ENCODE results near the gene GIPC1.

The GIPC1 gene

GRCh38 chr19:14494411-14494810, 1.5 kb downstream of the GIPC1 start:
- Mint-ChIP-seq H3K9me3 (no peaks in the 10 kb centered on the region), H3K27me3 (no peaks in the 10 kb centered on the region), H3K36me3 (peaks cover 11% of the 10 kb centered on the region), H3K4me1 (peaks cover 12% of the 10 kb centered on the region), H3K4me3 (peak overlapping the region; percentile 28), H3K27ac (no peak overlapping the region)
- no peak for DNase-seq (ENCODE audit: low spot score in 2 of 2)
- ATAC-seq (ENCODE audit: low read depth): no peak

DNA sequence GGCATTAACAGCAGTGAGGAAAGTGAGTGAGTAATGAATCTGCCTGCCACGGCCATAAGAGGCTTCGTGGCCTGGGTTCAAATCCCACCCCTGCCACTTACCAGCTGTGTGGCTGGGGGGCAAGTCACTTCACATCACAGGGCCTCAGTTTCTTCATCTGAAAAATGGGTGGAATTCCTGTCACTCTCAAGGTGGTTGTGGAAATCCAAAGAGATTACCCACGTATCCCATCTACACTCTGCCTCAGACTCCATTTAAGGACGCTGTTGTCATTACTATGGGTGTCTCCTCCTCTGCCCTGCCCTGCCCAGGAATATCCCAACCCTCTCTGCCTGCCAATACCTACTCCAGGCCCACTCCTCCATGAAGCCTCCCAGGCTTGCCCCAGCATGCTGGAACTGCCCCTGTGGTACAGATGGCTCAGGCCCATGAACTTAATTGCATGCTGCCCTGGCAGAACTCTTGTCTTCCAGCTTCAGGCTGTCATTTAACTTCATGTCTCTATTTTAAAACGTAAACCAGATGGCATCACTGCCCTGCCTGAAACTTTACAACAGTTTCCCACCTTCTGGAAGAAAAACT, 3.1 kb downstream of the GIPC1 start:
- Mint-ChIP-seq H3K9me3 (no peaks in the 10 kb centered on the region), H3K4me3 (no peak overlapping the region), H3K27me3 (no peaks in the 10 kb centered on the region), H3K36me3 (peaks cover 13% of the 10 kb centered on the region), H3K4me1 (peaks cover 12% of the 10 kb centered on the region), H3K27ac (no peak overlapping the region)
- DNase-seq (ENCODE audit: low spot score in 2 of 2) (no peak), ATAC-seq (ENCODE audit: low read depth) (no peak)

- Mint-ChIP-seq H3K9me3 (no peaks in the 10 kb centered on the region), H3K27ac (no peak overlapping the region), H3K4me1 (no peaks in the 10 kb centered on the region), H3K36me3 (peaks cover 9% of the 10 kb centered on the region), H3K27me3 (no peaks in the 10 kb centered on the region), H3K4me3 (no peak overlapping the region)
- no peak for ATAC-seq (ENCODE audit: low read depth)
- DNase-seq (ENCODE audit: low spot score in 2 of 2): no peak
Observed at GRCh38 chr19:14487370-14488125, 8.4 kb downstream of the GIPC1 start.

DNA sequence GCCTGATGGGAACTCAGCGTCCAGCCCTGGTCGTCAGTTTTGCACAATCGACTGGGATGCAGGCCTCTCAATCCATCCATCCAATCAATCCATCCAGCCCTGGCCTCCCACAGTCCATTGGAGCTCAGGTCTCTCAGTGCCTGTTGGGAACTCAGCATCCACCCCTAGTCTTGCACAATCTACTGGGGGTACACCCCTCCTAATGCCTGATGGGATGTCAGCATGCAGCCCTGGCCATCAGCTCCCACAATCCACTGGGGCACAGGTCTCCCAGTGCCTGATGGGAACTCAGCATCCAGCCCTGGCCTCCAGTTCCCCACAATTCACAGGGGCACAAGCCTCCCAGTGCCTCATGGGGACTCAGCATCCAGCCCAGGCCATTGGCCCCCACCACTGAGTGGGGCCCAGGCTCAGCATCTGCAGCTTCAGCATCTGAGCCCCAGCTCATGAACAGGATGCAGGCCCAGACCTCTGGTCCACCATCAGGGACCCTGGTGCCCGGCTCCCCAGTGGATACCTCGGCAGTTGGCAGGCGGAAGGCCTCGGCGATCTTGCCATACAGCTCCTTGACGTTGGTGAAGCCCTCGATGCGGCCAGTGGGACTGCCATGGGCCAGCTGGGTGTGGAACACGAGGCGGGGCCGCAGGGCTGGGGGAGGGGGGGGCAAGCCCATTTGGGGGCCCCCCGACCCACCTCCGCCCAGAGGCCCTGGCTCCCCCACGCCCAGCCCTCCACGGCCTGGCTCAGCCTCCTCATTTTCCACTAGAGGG, 13.6 kb downstream of the GIPC1 start:
- no peak for DNase-seq (ENCODE audit: low spot score in 2 of 2)
- Mint-ChIP-seq H3K4me3 (no peak overlapping the region), H3K9me3 (no peaks in the 10 kb centered on the region), H3K27ac (no peak overlapping the region), H3K27me3 (no peaks in the 10 kb centered on the region), H3K36me3 (peaks cover 5% of the 10 kb centered on the region), H3K4me1 (no peaks in the 10 kb centered on the region)
- no peak for ATAC-seq (ENCODE audit: low read depth)

GRCh38 chr19:14480700-14481079, 15.2 kb downstream of the GIPC1 start:
- H3K36me3 Mint-ChIP-seq: peaks cover 5% of the 10 kb centered on the region
- peaks cover 11% of the 10 kb centered on the region for H3K27me3 Mint-ChIP-seq
- no peak overlapping the region for H3K4me3 Mint-ChIP-seq
- ATAC-seq (ENCODE audit: low read depth): no peak
- H3K27ac Mint-ChIP-seq: no peak overlapping the region
- peaks cover 7% of the 10 kb centered on the region for H3K4me1 Mint-ChIP-seq
- no peaks in the 10 kb centered on the region for H3K9me3 Mint-ChIP-seq
- DNase-seq (ENCODE audit: low spot score in 2 of 2): no peak

GRCh38 chr19:14479975-14480699, 15.8 kb downstream of the GIPC1 start:
- Mint-ChIP-seq H3K4me3 (no peak overlapping the region), H3K27me3 (peaks cover 11% of the 10 kb centered on the region), H3K9me3 (no peaks in the 10 kb centered on the region), H3K36me3 (peaks cover 5% of the 10 kb centered on the region), H3K27ac (no peak overlapping the region), H3K4me1 (peaks cover 7% of the 10 kb centered on the region)
- peak; percentile 69 to 83 for DNase-seq (ENCODE audit: low spot score in 2 of 2)
- ATAC-seq (ENCODE audit: low read depth): peak; percentile 78

DNA sequence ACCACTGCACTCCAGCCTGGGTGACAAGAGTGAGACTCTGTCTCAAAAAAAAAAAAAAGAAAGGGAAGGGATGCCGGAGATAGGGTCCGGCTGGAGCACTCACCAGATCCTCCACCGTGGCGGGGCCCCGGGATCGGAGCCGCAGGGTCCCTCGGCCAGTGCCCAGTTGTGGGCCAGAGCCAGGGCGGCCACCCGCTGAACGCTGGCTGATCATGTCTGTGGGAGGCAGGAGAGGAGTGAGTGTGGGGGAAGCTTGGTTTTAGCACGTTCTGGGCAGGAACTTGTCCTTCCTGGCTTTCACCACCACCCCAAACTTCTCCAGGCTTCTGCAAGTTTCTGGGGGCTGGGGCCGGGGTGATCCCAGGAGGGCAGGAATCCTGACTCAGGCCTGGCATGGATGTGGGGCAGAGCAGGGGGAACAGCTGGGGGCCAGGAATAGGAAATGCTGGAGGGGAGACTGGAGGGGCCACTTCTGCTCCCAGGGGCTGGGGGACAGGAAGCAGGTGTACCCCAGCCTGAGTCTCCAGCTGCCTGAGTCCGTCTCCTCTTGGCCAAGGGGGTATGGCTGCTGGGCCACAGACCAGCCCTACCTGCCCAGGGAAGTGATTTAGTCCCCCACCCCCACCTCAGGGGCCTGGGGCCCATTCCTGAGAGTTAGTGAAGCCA, 16.5 kb downstream of the GIPC1 start:
- peaks cover 12% of the 10 kb centered on the region for H3K4me1 Mint-ChIP-seq
- no peak overlapping the region for H3K4me3 Mint-ChIP-seq
- no peaks in the 10 kb centered on the region for H3K9me3 Mint-ChIP-seq
- peaks cover 16% of the 10 kb centered on the region for H3K27me3 Mint-ChIP-seq
- DNase-seq (ENCODE audit: low spot score in 2 of 2) (no peak), ATAC-seq (ENCODE audit: low read depth) (no peak)
- H3K36me3 Mint-ChIP-seq: peaks cover 5% of the 10 kb centered on the region
- H3K27ac Mint-ChIP-seq: no peak overlapping the region

DNA sequence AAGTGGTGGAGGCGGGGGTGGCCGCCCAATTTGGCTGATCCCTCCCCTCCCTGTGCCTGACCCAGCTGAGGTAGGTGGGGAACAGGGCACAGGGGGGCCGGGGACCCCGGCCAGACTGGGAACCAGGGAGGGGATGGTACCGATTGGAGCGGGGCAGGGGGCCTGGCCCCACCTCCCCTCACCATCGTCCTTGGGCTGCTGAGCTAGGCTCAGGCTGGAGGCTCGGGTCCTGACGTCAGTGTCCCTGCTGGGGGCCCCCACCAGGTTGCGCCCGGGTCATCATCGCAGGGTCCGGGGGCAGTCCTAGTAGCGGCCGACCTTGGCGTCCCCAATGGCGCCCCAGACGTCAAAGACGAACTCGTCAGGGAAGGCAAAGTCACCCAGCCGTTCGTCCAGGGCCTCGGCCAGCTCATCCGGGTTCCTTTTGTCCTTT, 17.8 kb downstream of the GIPC1 start:
- H3K4me3 Mint-ChIP-seq: no peak overlapping the region

DNA sequence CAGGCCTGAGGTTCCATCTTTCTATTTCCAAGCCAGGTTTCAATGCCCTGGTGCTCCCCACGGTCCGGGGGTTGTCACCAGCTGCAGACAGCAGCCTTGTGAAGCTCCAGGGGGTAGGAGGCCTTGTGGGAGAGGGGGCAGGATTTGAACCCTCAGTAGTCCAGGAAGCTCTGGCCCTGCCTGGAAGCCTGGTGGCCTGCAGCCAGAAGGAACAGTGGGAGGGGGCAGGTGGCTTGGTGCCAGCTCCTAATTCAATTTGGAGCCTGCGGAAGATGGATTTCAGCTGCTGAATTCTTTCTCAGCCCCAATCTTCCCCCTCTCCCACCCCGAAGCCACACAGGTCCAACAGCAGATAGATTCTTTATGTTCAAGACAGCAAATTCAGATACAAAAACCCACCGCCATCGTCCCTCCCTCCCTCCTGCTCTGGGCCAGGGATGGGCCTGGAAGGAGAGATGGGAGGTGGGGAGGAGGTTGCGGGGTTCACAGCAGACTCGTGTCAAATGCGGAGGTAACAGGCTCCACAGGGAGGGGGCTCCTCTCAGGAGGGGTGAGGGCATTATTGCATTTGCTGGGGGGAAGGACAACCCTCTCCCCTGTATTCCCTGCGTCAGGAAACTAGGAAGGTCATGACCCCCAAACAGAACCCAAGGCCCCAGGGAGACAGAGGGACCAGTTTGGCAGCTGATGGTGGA, 18.4 kb downstream of the GIPC1 start:
- ATAC-seq (ENCODE audit: low read depth) (no peak), DNase-seq (ENCODE audit: low spot score in 2 of 2) (no peak)
- Mint-ChIP-seq H3K4me3 (no peak overlapping the region), H3K9me3 (no peaks in the 10 kb centered on the region), H3K27me3 (peaks cover 25% of the 10 kb centered on the region), H3K36me3 (peaks cover 5% of the 10 kb centered on the region), H3K4me1 (peaks cover 20% of the 10 kb centered on the region), H3K27ac (no peak overlapping the region)

More for the DNA sequence above, 17.8 kb downstream of the GIPC1 start:
- DNase-seq (ENCODE audit: low spot score in 2 of 2) (no peak), ATAC-seq (ENCODE audit: low read depth) (no peak)
- Mint-ChIP-seq H3K27ac (no peak overlapping the region), H3K4me1 (peaks cover 15% of the 10 kb centered on the region), H3K9me3 (no peaks in the 10 kb centered on the region), H3K36me3 (peaks cover 5% of the 10 kb centered on the region), H3K27me3 (peaks cover 19% of the 10 kb centered on the region)

GRCh38 chr19:14476673-14477401, 19.1 kb downstream of the GIPC1 start:
- Mint-ChIP-seq H3K36me3 (peaks cover 4% of the 10 kb centered on the region), H3K4me1 (peaks cover 22% of the 10 kb centered on the region), H3K4me3 (no peak overlapping the region), H3K27ac (no peak overlapping the region), H3K27me3 (peaks cover 26% of the 10 kb centered on the region), H3K9me3 (no peaks in the 10 kb centered on the region)
- ATAC-seq (ENCODE audit: low read depth) (peak; percentile 30), DNase-seq (ENCODE audit: low spot score in 2 of 2) (no peak)

DNA sequence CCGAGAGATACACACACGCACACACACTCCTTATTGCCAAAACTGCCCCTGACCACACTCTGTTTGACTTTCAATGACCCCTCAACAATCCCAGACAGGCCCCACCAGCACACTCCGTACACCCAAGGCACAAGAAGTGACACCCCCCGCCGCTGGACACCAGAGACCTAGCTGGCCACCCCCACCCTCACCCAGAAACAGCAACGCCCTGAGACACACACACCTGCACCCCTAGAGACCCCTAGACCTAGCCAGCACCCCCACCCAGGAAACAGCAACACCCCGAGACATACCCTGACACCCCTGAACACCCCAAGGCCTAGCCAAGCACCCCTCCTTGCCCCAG, 19.6 kb downstream of the GIPC1 start:
- peaks cover 4% of the 10 kb centered on the region for H3K36me3 Mint-ChIP-seq
- no peak for DNase-seq (ENCODE audit: low spot score in 2 of 2)
- H3K27ac Mint-ChIP-seq: no peak overlapping the region
- no peaks in the 10 kb centered on the region for H3K9me3 Mint-ChIP-seq
- no peak for ATAC-seq (ENCODE audit: low read depth)
- H3K4me3 Mint-ChIP-seq: no peak overlapping the region
- H3K4me1 Mint-ChIP-seq: peaks cover 23% of the 10 kb centered on the region
- peaks cover 26% of the 10 kb centered on the region for H3K27me3 Mint-ChIP-seq

- no peak for DNase-seq (ENCODE audit: low spot score in 2 of 2)
- peaks cover 23% of the 10 kb centered on the region for H3K4me1 Mint-ChIP-seq
Observed at GRCh38 chr19:14475251-14476073, 20.5 kb downstream of the GIPC1 start, which contains the start of gene PTGER1. Gene PTGER1 (minus strand): TSS chr19:14475354. CDS start chr19:14474320, 1,034 bp downstream.

More at GRCh38 chr19:14475251-14476073, 20.5 kb downstream of the GIPC1 start, which contains the start of gene PTGER1:
- H3K4me3 Mint-ChIP-seq: peak within 1 kb of the TSS; percentile 25
- peaks cover 7% of the 10 kb centered on the region for H3K36me3 Mint-ChIP-seq
- ATAC-seq (ENCODE audit: low read depth): no peak
- no peaks in the 10 kb centered on the region for H3K9me3 Mint-ChIP-seq
- H3K27me3 Mint-ChIP-seq: peaks cover 26% of the 10 kb centered on the region
- no peak within 1 kb of the TSS for H3K27ac Mint-ChIP-seq

All from memory B cell (primary cell).